Measurements from ENCODE around the gene STAT5B. TPM values are rescaled to one million over a fixed set of nuclear protein-coding genes. Genes with fewer than 3 reads are reported as not detected.

The STAT5B gene
- total and polyA plus RNA-seq, 9 of the 15 experiments (the other 6 are each of a cell fraction or from before 2014, with no cell fraction given) = 20.8 to 176 (median 92.4) TPM

DNA sequence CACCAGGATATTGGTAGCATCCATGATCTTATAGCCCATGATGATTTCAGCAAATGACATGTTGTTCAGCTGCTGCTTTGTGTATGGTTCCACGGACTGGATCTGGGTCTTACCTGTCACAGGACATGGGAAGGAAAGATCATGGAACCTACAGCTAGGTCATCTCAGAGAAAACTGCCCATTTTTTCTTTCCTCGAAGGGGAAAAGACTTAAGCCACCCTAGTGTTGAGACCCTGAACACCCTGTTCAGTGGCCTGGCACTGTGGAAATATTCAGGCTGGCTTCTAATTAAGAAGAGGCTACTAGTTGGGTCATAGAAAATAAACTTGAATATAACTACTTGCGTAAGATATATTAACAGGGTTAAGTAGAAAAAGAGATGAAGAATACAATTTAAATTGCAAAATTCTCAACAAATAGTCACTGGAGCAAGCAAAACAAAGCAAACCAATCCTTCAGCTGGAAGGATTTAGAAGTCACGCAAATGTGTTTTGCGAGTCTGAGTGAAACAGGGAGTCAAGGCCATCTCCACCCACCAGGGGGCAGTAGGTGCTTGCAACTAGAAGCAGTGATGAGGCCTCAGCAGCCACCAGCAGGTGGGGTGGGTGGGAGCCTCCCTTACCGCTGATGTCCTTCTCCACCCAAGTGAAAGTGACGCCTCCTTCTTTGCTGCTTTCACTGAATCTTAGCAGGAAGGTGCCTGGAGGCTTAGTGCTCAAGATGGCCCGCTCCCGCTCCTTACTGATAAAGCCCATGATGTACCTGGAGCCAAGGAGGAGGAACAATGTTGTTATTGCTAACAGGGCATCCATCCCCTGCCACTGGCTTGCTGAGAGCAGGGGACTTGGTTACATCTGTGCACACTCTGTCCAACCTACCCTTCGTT, 46.4 kb upstream of the STAT5B start (continued):
- TF ChIP-seq NFE2 (IDR thresholded peaks at IDR 0.05; ENCODE audit: low read depth) = peak; percentile 44; the same call in 1 of the 2 replicates
- peak; percentile 23; the same call in 1 of the 2 replicates for TF ChIP-seq RAD51 (IDR thresholded peaks at IDR 0.05; ENCODE audit: borderline replicate concordance, low read depth)
- no peak for TF ChIP-seq ZNF57 (CRISPR knock-in tag; IDR thresholded peaks at IDR 0.05)
- no peak for TF ChIP-seq ZNF134 (CRISPR knock-in tag; conservative IDR thresholded peaks at IDR 0.05)
- TF ChIP-seq, protein P1, sequence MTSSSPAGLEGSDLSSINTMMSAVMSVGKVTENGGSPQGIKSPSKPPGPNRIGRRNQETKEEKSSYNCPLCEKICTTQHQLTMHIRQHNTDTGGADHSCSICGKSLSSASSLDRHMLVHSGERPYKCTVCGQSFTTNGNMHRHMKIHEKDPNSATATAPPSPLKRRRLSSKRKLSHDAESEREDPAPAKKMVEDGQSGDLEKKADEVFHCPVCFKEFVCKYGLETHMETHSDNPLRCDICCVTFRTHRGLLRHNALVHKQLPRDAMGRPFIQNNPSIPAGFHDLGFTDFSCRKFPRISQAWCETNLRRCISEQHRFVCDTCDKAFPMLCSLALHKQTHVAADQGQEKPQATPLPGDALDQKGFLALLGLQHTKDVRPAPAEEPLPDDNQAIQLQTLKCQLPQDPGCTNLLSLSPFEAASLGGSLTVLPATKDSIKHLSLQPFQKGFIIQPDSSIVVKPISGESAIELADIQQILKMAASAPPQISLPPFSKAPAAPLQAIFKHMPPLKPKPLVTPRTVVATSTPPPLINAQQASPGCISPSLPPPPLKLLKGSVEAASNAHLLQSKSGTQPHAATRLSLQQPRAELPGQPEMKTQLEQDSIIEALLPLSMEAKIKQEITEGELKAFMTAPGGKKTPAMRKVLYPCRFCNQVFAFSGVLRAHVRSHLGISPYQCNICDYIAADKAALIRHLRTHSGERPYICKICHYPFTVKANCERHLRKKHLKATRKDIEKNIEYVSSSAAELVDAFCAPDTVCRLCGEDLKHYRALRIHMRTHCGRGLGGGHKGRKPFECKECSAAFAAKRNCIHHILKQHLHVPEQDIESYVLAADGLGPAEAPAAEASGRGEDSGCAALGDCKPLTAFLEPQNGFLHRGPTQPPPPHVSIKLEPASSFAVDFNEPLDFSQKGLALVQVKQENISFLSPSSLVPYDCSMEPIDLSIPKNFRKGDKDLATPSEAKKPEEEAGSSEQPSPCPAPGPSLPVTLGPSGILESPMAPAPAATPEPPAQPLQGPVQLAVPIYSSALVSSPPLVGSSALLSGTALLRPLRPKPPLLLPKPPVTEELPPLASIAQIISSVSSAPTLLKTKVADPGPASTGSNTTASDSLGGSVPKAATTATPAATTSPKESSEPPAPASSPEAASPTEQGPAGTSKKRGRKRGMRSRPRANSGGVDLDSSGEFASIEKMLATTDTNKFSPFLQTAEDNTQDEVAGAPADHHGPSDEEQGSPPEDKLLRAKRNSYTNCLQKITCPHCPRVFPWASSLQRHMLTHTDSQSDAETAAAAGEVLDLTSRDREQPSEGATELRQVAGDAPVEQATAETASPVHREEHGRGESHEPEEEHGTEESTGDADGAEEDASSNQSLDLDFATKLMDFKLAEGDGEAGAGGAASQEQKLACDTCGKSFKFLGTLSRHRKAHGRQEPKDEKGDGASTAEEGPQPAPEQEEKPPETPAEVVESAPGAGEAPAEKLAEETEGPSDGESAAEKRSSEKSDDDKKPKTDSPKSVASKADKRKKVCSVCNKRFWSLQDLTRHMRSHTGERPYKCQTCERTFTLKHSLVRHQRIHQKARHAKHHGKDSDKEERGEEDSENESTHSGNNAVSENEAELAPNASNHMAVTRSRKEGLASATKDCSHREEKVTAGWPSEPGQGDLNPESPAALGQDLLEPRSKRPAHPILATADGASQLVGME (CRISPR knock-in tag; IDR thresholded peaks at IDR 0.05) = no peak
- TF ChIP-seq HNRNPK (IDR thresholded peaks at IDR 0.05; ENCODE audit: low read depth, low read length, poor library complexity, severe bottlenecking) = no peak
- no peak for TF ChIP-seq CSDE1 (IDR thresholded peaks at IDR 0.05)
- peak; percentile 58; the same call in 1 of the 2 replicates for TF ChIP-seq CXXC5 (CRISPR knock-in tag; IDR thresholded peaks at IDR 0.05)
- TF ChIP-seq, protein P2, sequence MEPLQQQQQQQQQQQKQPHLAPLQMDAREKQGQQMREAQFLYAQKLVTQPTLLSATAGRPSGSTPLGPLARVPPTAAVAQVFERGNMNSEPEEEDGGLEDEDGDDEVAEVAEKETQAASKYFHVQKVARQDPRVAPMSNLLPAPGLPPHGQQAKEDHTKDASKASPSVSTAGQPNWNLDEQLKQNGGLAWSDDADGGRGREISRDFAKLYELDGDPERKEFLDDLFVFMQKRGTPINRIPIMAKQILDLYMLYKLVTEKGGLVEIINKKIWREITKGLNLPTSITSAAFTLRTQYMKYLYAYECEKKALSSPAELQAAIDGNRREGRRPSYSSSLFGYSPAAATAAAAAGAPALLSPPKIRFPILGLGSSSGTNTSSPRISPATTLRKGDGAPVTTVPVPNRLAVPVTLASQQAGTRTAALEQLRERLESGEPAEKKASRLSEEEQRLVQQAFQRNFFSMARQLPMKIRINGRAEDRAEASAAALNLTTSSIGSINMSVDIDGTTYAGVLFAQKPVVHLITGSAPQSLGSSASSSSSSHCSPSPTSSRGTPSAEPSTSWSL (CRISPR knock-in tag; IDR thresholded peaks at IDR 0.05; ENCODE audit: borderline replicate concordance) = no peak
- TF ChIP-seq HIVEP1 (CRISPR knock-in tag; IDR thresholded peaks at IDR 0.05) = no peak
- TF ChIP-seq CAMTA2 (CRISPR knock-in tag; conservative IDR thresholded peaks at IDR 0.05) = no peak
- TF ChIP-seq, protein P3, sequence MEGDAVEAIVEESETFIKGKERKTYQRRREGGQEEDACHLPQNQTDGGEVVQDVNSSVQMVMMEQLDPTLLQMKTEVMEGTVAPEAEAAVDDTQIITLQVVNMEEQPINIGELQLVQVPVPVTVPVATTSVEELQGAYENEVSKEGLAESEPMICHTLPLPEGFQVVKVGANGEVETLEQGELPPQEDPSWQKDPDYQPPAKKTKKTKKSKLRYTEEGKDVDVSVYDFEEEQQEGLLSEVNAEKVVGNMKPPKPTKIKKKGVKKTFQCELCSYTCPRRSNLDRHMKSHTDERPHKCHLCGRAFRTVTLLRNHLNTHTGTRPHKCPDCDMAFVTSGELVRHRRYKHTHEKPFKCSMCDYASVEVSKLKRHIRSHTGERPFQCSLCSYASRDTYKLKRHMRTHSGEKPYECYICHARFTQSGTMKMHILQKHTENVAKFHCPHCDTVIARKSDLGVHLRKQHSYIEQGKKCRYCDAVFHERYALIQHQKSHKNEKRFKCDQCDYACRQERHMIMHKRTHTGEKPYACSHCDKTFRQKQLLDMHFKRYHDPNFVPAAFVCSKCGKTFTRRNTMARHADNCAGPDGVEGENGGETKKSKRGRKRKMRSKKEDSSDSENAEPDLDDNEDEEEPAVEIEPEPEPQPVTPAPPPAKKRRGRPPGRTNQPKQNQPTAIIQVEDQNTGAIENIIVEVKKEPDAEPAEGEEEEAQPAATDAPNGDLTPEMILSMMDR (IDR thresholded peaks at IDR 0.05 in 2 of 3, conservative IDR thresholded peaks at IDR 0.05 in 1 of 3; ENCODE audit: insufficient read depth in 2 of 3, low read depth in 1 of 3, low read length in 3 of 3) = peak; percentile 100
- TF ChIP-seq ETV6 (IDR thresholded peaks at IDR 0.05; ENCODE audit: borderline replicate concordance in 1 of 2, low read depth in 2 of 2, low read length in 1 of 2) = no peak
- no peak for TF ChIP-seq ETV6 (CRISPR knock-in tag; IDR thresholded peaks at IDR 0.05; ENCODE audit: borderline replicate concordance)
- no peak for TF ChIP-seq NRF1 (conservative IDR thresholded peaks at IDR 0.05 in 1 of 2, IDR thresholded peaks at IDR 0.05 in 1 of 2)
- no peak for TF ChIP-seq RFX5 (IDR thresholded peaks at IDR 0.05; ENCODE audit: low read depth, low read length)
- TF ChIP-seq TAF15 (IDR thresholded peaks at IDR 0.05; ENCODE audit: low read depth, low read length) = no peak
- TF ChIP-seq ZNF232 (CRISPR knock-in tag; IDR thresholded peaks at IDR 0.05) = no peak

All from K562 (cell line).